Left forelimb (tissue), 1 donor: ENCODE measurements around the gene CILP.
"Not testable (repeated sequence)": the region's sequence is repeated elsewhere in the genome, so short reads cannot be mapped to it uniquely, and the experiment has no call there.

Experiments used
- DNase-seq: peaks from one replicate; pipeline ENCODE4 v3.0.0-alpha.2; 2018; ENCODE audit warnings: low spot score

The CILP gene

GRCh38 chr15:65210770-65211481 is at the start of gene CILP:
Gene CILP, minus strand, starts transcription at chr15:65211473. Its CDS starts 1,718 bp downstream, at chr15:65209755.
- no peak for DNase-seq

DNA sequence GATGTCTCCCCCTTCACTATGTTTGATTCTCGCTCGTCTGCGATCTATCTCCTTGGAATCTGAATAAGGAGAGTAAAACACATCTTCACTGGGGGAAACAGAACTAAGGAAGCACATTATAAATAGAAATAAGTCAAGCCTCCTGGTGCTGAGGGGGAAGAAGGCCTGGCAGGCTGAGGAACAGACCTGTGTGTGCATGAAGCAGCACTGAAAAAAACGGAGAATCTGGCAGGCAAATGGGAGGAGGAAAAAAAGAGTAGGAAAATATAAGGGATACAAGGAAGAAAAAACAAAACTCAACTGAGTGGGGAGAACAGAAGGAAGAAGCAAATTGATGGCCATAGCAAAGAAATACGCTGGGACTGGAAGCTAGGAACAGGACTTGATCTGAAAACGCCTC is 49.7 kb upstream of the CILP start:
- no peak for DNase-seq

GRCh38 chr15:65259367-65259797 is 48.1 kb upstream of the CILP start:
- no peak for DNase-seq

- no peak for DNase-seq
Observed at GRCh38 chr15:65258375-65259262, 47.3 kb upstream of the CILP start.

GRCh38 chr15:65255486-65256140 is 44.3 kb upstream of the CILP start:
- no peak for DNase-seq

- DNase-seq, result no peak
Observed at GRCh38 chr15:65254758-65255157, 43.5 kb upstream of the CILP start.

DNA sequence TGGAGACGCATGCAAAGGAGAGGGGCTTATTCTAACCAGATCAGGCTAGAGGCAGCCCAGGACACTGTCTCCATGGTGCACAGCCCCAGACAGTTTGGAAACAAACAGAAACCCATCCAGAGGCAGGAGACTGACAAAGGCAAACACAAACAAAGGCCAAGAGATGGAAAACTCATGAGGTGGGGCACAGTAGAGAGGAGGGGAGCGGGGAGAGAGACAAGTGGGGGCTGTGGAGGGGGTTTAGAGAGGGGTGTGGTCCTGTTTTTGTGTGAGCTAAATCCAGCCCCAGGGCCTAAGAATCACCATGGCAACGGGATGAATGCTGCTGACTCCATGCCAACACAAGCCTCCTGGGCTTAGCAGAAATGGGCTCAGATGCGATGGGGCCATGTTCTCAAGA is 43.1 kb upstream of the CILP start:
- DNase-seq, result no peak

DNA sequence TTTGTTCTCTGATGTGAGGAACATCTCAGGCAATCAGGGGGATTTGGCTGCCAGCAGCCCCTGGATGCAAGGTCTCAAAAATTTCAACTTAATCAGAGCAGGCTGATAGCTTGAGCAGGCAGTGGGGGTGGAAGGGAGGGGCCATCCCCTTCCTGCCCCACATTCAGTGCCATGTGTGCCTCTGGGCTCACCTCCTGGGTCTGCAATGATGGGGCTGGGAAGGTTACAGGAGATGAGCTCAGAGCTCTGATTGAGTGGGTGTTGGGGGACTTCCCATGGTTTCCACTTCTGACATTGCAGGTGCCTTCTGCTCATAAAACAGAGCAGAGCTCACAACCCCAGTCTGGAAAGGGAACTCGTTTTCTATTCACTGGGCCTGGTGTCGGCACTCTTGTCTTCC is 38.4 kb upstream of the CILP start:
- DNase-seq, result no peak

DNA sequence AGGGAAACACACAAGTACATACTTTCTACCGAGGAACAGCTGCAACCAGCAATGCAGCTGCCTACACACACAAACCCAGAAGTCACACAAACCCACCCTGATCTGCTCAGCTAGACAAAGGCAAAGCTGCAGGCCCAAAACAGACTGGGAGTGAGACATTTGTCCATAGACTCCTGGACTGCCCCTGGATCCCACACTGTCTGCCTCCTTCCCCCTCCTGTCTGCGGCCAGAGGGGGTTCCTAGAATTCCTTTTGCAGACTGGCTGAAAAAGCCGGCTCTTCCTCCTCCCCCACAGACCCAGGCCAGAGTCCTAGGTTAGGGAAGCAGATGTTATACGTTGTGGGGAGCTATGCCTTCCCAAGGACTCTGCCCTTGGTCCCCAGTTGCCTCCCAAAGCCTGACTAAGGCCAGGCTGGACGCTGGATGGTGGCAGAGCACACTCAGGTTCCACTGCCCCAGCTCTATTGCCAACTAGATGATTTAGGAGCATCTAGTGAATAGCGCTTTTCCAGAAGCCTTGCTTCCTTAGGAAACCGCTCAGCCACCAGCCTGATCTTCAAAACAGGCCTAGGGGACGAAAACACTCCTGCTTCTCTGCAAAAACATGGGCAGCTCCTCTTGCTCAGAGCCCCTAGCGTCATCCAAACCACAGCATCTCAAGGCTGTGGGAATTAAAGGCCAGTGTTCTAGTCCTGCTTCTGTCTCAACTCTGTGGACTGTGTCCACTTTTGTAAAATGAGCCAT is 37.4 kb upstream of the CILP start:
- DNase-seq, result no peak

GRCh38 chr15:65246939-65247338 is 35.7 kb upstream of the CILP start:
- no peak for DNase-seq

GRCh38 chr15:65246026-65246714 is 34.9 kb upstream of the CILP start:
- no peak for DNase-seq

DNA sequence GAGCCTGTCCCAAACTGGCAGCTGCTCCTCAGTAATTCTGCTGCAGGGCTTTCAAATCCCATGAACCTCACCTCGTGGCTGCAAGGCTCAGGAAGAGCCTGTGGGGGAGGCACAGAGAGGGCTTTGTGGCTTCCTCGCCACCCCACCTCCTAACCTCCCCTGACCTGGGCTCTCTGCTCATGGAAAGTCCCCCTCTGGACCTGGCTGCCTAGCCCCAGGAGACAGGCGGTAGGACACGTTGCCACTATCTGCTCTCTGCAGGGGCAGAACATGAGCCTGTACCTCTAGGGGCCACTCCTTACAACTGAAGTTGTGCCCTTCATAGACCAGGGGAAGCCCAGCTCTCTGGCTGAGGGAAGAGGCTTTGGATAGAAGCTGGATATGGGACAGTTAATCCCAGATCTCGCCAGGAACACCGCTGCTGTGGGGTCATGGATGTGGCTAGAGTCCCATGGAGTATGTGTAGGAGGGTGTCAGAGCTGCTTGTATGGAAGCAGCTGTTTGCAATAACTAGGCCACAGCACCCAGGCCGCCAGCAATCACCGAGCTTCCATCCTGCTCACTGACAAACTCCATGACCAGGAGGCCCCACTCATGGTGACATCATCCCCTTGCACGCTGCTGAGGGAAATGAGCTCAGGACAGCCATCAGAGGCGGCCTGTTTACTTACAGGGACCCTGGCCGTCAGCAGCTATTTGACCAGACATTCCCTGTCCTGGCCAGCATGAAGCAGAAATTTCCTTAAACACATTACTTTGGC is 34.0 kb upstream of the CILP start:
- peak; percentile 73 for DNase-seq

- no peak for DNase-seq
Observed at GRCh38 chr15:65244638-65245037, 33.4 kb upstream of the CILP start.

GRCh38 chr15:65236443-65236842 is 25.2 kb upstream of the CILP start:
- DNase-seq, result not testable (repeated sequence)

DNA sequence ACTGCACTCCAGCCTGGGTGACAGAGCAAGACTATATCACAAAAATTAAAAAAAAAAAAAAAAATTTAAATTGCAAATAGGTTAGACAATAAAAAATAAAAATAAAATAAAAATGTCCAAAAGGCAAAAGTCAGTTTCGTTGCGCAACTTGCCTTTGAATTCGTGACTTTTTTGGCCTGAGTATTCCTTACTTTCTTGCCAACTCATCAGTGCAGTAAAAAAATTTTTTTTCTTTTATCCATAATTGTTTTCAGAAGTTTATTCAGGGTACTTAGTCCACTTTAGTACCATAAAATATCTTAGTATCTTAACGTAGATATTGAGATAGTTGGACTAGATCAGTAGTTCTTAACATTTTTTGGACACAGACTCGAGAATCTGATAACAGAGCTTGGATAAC is 22.4 kb upstream of the CILP start:
- DNase-seq, result no peak

DNA sequence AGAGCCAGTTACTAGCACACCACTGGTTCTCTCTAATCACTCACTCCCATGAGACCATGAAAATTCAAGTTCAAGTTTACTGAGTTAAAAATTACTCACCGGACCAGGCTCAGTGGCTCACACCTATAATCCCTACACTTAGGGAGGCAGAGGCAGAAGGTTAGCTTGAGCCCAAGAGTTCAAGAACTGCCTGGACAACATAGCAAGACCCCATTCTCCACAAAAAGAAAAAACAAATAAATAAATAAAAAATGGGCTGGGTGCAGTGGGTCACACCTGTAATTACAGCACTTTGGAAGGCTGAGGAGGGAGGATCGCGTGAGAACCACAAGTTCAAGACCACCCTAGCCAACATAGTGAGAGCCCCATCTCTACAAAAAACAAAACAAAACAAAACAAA is 21.2 kb upstream of the CILP start:
- DNase-seq, result no peak

DNA sequence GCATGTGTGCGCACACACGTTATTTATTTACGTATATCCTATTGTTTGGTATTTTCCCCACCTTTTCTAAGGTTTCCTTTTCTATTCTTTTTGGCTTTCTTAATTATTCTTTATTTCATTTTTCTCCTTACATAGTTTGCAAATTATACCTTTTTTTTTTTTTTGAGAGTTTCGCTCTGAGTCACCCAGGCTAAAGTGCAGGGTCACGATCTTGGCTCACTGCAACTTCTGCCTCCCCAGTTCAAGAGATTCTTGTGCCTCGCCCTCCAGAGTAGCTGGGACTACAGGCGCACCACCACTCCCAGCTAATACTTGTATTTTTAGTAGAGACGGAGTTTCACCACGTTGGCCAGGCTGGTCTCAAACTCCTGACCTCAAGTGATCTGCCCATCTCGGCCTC is 20.0 kb upstream of the CILP start:
- no peak for DNase-seq

- not testable (repeated sequence) for DNase-seq
Observed at GRCh38 chr15:65226901-65227300, 15.6 kb upstream of the CILP start.

DNA sequence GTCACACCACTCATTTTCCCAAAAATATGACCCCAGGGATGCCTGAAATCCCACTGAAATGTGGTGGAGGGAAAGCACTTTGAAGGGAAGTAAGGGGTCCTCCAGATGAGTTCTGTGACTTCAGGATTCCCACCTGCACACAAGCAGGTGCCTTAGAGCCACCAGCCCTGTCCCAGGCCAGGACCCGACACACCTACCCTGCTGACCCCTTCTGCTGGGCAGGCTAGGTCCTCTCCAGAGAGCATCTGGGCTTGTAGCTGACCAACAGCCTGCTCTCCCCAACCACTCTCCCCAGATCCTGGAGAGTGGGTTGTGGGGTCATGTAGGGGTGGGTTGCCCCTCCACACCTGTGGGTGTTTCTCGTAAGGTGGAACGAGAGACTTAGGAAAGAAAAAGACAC is 14.9 kb upstream of the CILP start:
- DNase-seq, result no peak

GRCh38 chr15:65223996-65224395 is 12.7 kb upstream of the CILP start:
- DNase-seq, result no peak

DNA sequence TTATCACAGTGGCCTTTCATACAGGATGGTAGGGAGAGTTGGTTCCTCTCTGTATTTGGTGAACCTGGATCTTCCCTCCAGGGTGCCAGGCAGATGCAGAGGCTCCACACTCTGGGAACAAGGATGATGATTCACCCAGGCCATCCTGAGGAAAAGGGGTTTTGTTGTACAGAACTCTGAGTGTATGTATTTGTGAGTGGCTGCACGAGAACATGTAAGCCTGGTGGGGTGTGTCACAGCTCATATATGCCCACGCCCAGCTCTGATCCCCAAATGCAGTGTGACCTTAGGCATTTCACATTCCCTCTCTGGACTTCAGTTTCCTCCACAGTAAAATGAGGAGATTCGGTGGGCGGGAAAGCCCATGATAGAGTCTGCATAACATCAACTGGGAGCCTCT is 11.6 kb upstream of the CILP start:
- DNase-seq, result no peak
